ENCODE measurements around the gene MROH2B.

- TF ChIP-seq CTCF (IDR thresholded peaks at IDR 0.05) (no peak), POLR2A (IDR thresholded peaks at IDR 0.05) (no peak), POLR2AphosphoS5 (IDR thresholded peaks at IDR 0.05) (no peak)
These were observed 26.5 kb upstream of the MROH2B start for GRCh38 chr5:41097642-41098041.

All from prostate gland (tissue), 2 donors.